NOMO-1 (cell line): ENCODE results near the gene MICOS13.
"Not testable (repeated sequence)": the region's sequence is repeated elsewhere in the genome, so short reads cannot be mapped to it uniquely, and the experiment has no call there.

Experiments used
- DNase-seq, 2 experiments: peaks; one replicate each; lab custom pipeline; 2025; ENCODE audit not compliant: unreplicated experiment in 2 of 2; lab: John Stamatoyannopoulos, UW

The MICOS13 gene

DNA sequence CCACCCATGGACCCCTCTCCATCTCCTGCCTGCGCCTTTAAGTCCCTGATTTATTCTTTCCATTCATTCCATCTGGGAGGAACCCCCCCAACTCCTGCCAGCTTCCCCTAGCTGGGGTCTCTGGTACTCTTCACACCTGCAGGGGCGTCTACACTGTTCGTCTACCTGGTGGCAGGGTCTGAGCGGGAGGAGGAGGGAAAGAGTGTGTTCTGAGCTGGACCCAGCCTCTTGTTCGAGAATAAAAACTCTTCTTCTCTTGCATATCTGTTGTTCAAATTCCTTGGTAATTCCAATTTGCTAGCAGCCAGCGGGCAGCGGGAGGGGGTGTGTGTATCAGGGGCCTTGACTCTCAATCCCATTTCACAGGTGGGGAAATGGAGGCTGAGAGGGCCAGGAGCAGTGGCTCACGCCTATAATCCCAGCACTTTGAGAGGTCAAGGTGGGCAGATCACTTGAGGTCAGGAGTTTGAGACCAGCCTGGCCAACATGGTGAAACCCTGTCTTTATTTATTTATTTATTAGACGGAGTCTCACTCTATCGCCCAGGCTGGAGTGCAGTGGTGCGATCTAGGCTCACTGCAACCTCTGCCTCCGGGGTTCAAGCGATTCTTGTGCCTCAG lies 8.1 kb upstream of the MICOS13 start:
- not testable (repeated sequence) for DNase-seq

DNA sequence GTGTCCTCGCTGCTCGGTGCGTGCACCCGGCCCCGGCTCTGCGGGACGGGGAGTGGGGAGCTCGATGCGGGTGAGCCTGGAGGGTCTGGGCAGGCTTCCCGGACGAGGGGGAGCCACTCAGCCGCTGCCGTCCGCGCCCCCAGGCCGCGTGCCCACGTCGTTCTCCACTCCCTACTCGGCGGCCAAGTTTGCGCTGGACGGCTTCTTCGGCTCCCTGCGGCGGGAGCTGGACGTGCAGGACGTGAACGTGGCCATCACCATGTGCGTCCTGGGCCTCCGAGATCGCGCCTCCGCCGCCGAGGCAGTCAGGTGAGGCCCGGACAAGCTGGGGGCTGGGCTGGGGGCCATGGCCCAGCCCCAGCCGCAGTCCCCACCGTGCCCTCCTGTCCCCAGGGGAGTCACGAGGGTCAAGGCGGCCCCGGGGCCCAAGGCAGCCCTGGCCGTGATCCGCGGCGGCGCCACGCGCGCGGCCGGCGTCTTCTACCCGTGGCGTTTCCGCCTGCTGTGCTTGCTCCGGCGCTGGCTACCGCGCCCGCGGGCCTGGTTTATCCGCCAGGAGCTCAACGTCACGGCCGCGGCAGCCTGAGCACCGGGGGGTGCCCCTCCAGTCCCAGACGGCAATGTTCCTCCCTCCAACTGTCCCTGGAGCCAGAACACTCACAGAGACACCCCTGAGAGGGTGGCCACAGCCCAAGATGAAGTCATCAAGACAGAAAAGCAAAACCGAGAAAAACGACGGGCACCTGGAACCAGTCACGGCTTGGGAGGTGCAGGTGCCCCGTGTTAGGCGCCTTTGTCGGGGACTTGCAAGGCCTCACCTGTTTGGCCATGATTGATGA lies 7.3 kb upstream of the MICOS13 start:
- DNase-seq, result no peak

DNA sequence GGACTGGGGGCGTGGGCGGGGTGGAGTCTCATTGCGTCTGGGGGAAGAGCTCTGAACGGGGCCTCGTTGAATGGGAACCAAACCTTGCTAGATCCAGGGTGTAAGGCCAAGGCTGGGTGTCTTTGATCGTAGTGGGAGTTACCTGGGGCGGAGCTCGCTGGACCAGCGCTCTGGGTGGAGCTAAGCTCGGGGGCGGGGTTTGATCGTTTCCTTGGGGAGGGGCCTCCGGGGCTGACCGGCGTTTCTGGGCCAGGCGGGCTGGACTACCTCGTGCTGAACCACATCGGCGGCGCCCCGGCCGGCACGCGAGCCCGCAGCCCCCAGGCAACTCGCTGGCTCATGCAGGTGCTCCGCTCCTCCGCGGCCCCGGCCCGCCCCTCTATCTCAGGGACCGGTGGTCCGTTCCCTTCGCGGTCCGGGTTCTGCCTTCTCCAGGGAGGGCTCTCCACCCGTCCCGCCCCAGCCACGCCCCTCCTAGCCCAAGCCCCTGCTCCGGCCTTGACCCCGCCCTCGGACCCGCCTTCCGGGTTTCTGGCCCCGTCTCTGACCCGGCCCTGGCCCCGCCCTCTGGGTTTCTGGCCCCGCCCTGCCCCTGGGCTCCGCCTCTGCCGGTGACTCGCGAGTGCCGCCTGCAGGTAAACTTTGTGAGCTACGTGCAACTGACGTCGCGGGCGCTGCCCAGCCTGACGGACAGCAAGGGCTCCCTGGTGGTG lies 6.5 kb upstream of the MICOS13 start:
- peak; percentile 87 to 96 for DNase-seq

DNA sequence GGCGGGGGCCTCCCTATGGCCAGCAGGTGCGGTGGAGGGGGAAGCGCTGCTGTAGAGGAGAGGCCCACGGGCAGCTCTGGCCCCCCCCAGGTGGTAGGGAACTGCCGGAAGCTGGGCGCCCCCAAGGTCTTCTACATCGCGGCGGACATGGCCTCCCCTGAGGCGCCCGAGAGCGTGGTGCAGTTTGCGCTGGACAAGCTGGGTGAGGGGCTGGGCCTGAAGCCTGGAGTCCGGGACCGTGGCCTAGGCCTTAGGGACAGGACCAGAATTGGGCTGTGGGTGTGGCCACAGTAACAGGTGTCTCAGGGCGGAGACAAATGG lies 6.0 kb upstream of the MICOS13 start:
- DNase-seq, result no peak

DNA sequence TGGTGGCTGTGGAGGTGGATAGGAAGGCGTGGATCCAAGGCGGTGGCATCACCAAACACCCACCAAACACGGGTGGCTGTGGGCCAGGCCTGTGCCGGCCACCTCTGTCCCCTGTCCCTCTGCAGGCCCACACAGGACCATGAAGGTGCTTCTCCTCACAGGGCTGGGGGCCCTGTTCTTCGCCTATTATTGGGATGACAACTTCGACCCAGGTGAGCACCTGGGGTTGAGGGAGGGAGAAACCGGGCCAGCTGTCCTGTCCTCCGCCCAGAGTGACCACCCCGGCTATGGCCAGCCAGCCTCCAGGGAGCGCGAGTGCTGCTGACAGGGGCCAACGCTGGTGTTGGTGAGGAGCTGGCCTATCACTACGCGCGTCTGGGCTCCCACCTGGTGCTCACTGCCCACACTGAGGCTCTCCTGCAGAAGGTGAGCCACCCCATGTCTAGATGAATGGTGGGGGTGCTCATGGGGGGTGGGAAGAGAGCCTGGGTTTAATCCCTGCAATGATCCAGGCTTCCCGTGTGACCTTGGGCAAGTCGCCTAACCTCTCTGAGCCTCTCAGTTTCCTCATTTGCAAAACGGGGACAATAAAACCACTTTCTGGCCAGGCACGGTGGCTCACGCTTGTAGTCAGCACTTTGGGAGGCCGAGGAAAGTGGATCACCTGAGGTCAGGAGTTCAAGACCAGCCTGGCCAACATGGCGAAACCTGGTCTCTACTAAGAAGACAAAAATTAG lies 4.5 kb upstream of the MICOS13 start:
- DNase-seq, result no peak

DNA sequence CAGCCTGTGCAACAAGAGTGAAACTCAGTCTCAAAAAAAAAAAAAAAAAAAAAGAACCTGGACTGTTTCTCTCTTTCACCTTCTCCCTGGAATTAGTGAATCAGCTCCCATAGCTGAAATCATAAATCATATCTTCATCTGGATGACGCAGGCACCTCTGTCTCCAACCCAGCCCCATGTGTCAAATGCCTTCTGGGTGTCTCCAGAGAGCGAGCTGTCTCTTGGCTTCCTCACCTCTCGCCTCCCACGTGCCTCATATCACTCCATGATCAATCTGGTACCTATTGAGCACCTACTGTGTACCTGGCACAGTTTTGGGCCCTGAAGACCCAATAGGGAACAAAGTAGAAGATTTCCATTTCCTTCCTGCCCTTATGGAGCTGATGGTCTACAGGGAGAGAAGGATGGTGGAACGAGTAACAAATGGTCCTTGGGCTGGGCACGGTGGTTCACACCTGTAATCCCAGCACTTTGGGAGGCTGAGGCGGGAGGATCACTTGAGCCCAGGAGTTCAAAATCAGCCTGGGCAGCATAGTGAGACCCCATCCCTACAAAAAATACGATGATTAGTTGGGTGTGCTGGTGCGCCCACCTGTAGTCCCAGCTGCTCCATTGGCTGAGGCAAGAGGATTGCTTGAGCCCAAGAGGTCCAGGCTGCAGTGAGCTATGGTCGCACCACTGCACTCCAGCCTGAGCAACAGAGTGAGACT lies 3.0 kb upstream of the MICOS13 start:
- no peak for DNase-seq

DNA sequence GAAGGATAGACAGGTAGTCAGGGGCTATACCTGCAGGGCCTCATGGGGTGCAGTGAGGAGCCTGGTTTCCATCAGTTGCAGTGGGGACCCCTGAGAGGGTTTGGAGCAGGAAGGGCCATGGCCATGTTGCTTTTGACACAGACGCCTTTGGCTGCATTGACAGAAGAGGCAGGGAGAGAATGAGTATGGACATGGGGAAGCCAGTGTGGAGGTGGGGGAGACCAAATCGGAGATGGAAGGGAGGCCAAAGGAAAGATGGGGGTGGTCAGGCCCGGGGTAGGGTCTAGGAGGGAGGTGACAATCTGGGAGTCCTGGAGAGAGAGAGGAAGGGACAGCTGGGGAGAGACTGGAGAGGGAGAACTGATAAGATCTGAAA lies 1.8 kb upstream of the MICOS13 start:
- DNase-seq, result no peak

DNA sequence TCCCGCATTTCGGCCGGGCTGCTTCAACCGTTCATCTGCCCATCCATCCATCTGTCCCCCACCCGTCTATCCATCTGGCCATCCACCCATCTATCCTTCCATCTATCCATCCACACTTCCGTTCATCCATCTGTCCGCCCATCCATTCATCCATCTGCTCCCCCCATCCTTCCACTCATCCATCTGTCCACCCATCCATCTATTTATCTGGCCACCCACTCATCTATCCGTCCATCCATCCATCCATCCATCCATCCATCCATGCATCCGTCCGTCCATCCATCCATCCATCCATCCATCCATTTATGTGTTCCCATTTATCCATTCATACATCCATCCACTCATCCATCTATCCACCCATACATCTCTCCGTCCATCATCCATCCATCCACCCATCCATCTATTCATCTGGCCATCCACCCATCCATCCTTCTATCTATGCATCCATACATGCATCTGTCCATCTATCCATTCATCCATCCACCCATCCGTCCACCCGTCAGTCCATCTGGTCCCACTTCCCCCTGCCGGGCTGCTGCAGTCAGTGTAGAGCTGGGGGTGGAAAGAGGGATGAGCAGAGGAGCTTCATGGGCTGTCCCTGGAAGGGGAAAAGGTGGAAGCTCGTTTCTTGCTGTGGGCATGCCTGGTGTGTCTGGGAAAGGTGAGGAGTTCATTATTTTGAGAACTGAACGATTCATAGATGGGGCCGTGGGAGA lies 1.2 kb upstream of the MICOS13 start:
- DNase-seq, result no peak

DNA sequence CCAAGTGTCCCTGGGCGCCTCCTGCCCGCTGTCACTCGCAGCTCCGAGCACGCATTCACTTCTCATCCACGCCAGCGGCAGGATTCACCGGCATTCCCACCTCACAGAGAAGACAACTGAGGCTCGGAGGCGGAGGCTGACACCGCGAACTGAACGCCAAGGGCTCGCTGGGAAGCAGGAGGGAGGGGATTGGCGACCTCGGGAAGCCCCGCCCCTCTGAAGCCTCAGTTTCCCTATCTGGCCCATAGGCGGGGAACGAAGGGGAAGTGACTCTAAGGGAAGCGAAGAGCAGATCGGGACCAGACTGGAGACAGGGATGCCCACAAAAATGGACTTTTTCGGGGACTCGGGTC lies 256 bp downstream of the MICOS13 start:
- no peak for DNase-seq

DNA sequence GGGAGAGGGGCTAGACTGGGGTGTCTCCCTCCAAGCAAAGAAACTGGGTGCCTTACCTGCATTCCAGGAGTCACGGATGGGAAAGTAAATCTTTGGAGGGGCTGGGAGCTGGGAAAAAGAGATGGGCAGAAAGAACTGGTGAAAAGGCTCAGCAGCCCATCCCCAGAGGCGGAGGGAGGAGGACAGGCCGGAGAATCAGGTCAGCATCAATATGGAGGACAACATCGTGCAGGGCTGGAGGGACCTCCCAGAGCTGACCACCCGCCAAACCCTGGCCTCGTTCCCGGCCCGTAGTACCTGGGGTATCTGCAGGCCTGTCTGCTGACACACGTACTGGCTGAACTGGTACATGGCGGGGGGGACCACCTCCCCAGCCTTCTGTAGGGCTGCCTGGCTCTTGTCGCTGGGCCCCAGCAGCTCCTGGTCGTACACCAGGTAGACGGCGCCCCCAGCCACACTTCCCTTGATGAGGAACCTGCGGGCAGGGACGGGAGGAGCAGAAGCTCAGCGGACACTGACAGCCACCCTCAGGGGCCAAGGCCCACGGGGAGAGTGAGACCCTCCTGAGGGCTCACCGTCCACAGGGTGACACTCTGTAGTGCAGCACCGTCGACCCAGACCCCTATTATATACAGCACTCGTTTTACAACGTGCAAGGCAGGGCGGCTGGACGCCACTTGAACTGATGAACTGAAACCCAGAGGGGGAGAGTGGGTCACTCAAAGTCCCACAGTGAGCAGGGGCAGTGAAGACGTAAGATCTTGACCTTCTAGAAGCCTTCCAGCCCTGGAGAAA lies 830 bp downstream of the MICOS13 start:
- no peak for DNase-seq

DNA sequence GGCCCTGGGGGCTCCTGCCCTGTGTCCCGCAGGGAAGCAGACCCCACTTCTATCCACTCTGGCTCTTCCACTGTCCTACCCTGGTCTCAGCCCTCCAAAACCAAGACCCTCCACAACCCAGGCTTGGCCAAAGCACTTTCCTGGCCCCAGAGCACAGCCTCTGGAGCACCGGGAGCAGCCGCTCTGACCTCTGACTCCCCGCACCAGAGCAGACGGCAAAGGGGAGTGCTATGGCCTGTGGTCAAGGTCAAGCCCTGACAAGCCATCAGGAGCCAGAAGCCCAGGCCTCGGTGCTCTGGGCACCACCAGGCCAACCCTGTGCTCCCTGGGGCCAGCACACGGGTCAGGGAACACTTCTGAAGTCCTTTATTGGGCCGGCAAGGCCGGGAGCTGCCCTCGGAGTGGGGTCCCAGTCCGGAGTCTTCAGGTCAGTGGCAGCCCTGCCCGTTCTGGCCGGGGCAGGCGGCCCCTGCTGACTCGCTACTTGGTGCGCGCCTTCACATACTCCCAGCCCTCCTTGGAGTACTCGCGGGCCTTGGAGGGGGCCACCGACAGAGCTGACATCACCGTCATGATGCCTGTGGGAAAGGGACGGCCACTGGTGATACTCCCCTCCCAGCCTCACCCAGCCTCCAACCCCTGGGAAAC lies 2.1 kb downstream of the MICOS13 start:
- DNase-seq, result no peak

DNA sequence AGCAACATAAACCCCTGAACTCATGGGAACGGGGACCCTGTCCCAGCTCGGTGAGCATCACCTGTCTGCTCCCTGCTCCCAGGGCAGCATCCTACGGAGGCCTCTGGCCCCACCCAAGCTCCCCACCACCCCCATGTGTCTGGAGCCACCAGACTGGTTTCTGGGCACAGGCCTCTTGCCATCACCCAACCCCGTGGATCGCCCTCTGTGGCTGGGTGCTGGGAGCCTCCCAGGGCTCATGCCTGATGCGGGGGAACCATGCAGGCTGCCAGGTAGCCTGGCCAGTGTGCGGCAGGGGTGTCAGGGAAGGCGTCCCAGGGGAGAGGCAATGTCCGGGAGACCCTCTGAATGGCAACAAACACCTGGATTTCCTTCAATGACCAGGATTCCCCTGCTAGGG lies 2.7 kb downstream of the MICOS13 start:
- DNase-seq, result no peak

DNA sequence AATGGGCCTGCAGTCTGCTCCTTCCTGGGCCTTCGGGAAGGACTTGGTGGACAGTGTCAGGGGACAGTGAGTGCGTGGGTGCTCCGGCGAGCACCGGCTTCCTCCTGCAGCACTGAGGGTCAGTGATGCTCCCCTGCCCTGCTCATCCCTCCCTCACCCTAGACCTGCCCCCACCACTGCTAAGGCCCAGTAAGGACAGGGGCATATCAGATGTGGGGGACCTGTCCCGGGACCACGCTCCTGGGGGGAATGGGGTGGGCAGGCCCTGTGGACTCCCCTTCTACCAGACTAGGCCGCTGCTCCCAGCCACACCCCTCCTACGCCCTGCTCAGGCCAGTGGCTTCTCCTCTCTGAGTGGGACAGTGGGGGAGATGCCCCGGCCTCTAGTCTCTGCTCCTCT lies 3.2 kb downstream of the MICOS13 start:
- DNase-seq, result no peak

DNA sequence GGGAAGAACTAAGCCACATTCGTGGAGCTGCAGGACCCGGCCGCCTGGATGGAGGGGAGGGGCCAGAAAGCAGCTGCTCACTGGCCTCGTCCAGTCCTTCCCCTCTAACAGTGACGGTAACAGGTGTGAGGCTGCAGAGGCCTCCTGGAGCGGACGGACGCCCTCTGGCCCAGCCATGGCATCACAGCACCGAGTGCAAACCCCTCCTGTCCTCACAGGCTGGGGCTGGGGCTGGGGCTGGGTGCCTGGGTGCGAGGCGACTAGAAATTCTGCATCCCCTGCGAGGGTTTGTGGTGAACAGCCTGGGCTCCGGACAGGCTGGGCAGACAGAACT lies 3.6 kb downstream of the MICOS13 start:
- no peak for DNase-seq

DNA sequence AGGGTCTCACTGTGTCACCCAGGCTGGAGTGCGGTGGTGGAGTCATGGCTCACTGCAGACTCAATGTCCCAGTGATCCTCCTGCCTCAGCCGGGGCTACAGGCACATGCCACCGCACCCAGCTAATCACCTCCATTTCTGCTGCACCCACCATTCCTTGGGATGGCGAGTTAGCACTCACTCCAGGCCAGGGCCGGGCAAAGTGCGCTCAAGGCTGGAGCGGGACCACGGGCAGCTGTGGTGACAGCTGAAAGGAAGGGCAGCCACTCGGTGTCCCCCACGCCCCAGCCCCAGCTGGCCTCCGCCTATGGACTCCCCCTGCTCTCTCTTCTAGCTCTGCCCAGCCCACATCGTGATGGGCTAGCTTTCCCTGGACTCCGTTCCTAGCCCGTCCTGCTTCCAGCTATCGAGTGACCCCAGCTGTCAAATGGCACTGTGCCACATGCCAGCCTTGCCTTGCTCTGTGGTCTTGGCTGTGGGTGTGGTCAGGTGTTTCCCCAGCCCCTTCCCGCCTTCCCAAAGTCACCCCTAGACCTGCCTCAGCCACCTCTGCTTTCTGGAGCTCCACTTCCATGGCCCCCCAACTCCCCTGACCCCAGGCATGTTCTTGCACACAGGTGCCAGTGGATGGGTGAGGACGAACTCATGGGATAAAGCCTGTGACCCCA lies 4.1 kb downstream of the MICOS13 start:
- DNase-seq, result no peak

DNA sequence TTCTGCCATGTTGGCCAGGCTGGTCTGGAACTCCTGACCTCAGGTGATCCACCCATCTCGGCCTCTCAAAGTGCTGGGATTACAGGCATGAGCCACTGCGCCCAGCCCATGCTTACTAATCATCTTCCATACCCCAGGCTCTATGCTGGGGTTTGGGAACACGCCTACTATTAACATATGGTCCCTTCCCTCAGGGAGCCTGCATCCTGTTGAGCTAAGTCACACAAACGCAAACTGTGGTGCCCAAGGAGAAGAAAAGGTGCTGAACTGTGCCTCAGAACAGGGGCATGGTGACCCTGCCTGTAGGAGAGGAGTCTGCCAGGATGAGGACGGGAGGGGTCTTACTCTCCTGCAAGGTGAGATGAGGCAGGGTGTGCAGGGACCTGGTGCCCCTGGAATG lies 5.6 kb downstream of the MICOS13 start:
- no peak for DNase-seq

DNA sequence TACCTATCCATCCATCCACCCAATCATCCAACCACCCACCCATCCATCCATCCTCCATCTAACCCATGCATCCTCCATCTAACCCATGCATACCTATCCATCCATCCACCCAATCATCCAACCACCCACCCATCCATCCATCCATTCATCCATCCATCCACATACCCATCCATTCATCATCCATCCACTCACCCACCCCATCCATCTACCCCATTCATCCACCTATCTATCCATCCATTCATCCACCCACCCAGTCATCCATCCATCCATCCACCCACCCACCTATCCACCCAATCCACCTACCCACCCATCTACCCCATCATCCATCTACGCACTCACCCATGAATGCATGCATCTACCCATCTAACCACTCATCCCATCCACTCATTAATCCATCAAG lies 6.6 kb downstream of the MICOS13 start:
- no peak for DNase-seq

DNA sequence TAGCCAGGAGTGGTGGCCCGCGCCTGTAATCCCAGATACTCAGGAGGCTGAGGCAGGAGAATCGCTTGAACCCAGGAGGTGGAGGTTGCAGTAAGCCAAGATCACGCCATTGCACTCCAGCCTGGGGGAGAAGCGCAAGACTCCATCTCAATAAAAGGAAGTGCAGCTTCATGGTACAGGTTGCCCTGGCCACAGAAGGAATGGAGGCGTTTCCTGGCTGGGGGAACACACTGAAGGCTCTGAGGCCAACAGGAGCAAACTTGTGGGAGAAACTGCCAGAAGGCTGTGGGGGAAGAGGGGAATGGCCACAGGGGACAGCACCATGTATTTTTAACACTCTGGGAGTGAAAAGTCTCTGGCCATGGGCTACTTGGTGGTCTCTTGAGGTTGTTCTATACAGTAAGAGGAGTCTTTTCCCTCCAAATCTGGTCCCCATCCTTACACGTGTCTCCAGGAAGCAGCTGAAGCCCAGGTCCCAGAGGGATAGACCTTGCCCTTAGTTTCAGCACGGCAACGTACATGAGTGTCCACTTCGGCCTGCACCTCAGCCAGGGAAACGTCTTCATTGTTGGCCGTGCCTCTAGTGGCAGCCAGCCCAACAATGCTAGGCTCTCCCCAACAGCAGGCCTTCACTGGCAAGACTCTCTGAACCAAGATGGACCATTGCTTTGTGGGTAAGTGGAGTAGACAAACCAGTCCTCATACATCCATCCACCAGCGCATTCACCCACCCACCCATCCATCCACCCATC lies 7.4 kb downstream of the MICOS13 start:
- DNase-seq, result no peak
